Measurements from ENCODE around the gene CCN5.
"Not testable (repeated sequence)": the region's sequence is repeated elsewhere in the genome, so short reads cannot be mapped to it uniquely, and the experiment has no call there.

Gene CCN5

DNA sequence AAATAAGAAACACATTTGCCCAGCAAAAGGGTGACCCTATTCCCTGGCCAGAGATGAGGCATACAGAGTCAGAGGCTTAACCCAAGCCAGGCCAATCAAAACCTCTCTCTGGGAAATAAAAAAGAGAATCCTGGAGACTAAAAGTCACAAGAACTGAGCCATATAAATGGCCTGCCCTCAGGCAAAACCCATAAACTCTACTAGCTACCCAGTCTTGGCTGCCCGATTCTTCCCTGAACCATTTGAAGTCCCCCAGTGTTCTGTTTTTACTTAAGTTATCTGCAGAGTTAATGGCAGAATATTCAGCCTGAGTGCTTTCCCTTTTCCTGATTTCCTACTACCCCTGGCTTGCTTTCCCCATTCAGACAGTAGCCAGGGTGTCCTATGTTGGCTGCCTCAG, 44.4 kb downstream of the CCN5 start:
- Histone ChIP-seq H2AFZ (ENCODE audit: insufficient read depth, low read length, poor library complexity) (no peak overlapping the region), H3K4me2 (ENCODE audit: low read length) (no peak overlapping the region), H3K27me3 (ENCODE audit: insufficient read depth, low read length) (no peaks in the 10 kb centered on the region), H3K4me1 (ENCODE audit: control insufficient read depth in 1 of 2, insufficient read depth in 2 of 2, low read length in 2 of 2) (peaks cover 10 to 14% of the 10 kb centered on the region in 2 experiments), H4K8ac (ENCODE audit: low read depth, low read length) (no peak overlapping the region), H4K12ac (ENCODE audit: low read depth, low read length) (no peak overlapping the region), H3K18ac (ENCODE audit: low read length) (no peak overlapping the region), H2BK5ac (ENCODE audit: low read depth, low read length, poor library complexity) (no peak overlapping the region), H3K27ac (ENCODE audit: low read depth, low read length) (no peak overlapping the region), H3K23ac (ENCODE audit: low read length) (no peak overlapping the region), H2BK120ac (ENCODE audit: insufficient read depth, low read length, poor library complexity) (no peak overlapping the region), H3K36me3 (ENCODE audit: control insufficient read depth in 1 of 2, insufficient read depth in 2 of 2, low read length in 2 of 2) (no peaks in the 10 kb centered on the region), H2AK5ac (ENCODE audit: low read length) (no peak overlapping the region), H3K14ac (ENCODE audit: low read length) (no peak overlapping the region), H3K4ac (ENCODE audit: low read depth, low read length) (no peak overlapping the region), H4K91ac (ENCODE audit: low read depth, low read length) (no peak overlapping the region), H3K4me3 (ENCODE audit: low read depth, low read length) (no peak overlapping the region), H3K9me3 (ENCODE audit: insufficient read depth, low read depth, low read length) (no peaks in the 10 kb centered on the region), H3K79me2 (ENCODE audit: control insufficient read depth, insufficient read depth, low read length, poor library complexity) (no peaks in the 10 kb centered on the region), H3K9ac (ENCODE audit: low read length) (no peak overlapping the region), H3K79me1 (ENCODE audit: low read length) (no peaks in the 10 kb centered on the region), H2BK12ac (ENCODE audit: low read length) (no peak overlapping the region)
- no peak for DNase-seq
- WGBS (ENCODE audit: extremely low coverage, insufficient coverage, insufficient read length): no CpG with 5 or more reads among the region's 1 CpG

GRCh38 chr20:44761423-44761822, 46.3 kb downstream of the CCN5 start:
- Histone ChIP-seq H3K18ac (ENCODE audit: low read length) (no peak overlapping the region), H2BK12ac (ENCODE audit: low read length) (no peak overlapping the region), H3K9ac (ENCODE audit: low read length) (no peak overlapping the region), H2BK5ac (ENCODE audit: low read depth, low read length, poor library complexity) (no peak overlapping the region), H3K79me2 (ENCODE audit: control insufficient read depth, insufficient read depth, low read length, poor library complexity) (no peaks in the 10 kb centered on the region), H3K4me1 (ENCODE audit: control insufficient read depth in 1 of 2, insufficient read depth in 2 of 2, low read length in 2 of 2) (peaks cover 10 to 16% of the 10 kb centered on the region in 2 experiments), H3K14ac (ENCODE audit: low read length) (no peak overlapping the region), H2AK5ac (ENCODE audit: low read length) (no peak overlapping the region), H3K36me3 (ENCODE audit: control insufficient read depth in 1 of 2, insufficient read depth in 2 of 2, low read length in 2 of 2) (no peaks in the 10 kb centered on the region), H3K79me1 (ENCODE audit: low read length) (no peaks in the 10 kb centered on the region), H3K4me2 (ENCODE audit: low read length) (no peak overlapping the region), H2AFZ (ENCODE audit: insufficient read depth, low read length, poor library complexity) (no peak overlapping the region), H3K4me3 (ENCODE audit: low read depth, low read length) (no peak overlapping the region), H3K9me3 (ENCODE audit: insufficient read depth, low read depth, low read length) (peaks cover 2% of the 10 kb centered on the region), H4K8ac (ENCODE audit: low read depth, low read length) (no peak overlapping the region), H4K91ac (ENCODE audit: low read depth, low read length) (no peak overlapping the region), H3K4ac (ENCODE audit: low read depth, low read length) (no peak overlapping the region), H2BK120ac (ENCODE audit: insufficient read depth, low read length, poor library complexity) (no peak overlapping the region), H3K23ac (ENCODE audit: low read length) (no peak overlapping the region), H3K27ac (ENCODE audit: low read depth, low read length) (no peak overlapping the region), H4K12ac (ENCODE audit: low read depth, low read length) (no peak overlapping the region), H3K27me3 (ENCODE audit: insufficient read depth, low read length) (no peaks in the 10 kb centered on the region)
- no CpG with 5 or more reads among the region's 3 CpGs for WGBS (ENCODE audit: extremely low coverage, insufficient coverage, insufficient read length)
- DNase-seq: no peak

DNA sequence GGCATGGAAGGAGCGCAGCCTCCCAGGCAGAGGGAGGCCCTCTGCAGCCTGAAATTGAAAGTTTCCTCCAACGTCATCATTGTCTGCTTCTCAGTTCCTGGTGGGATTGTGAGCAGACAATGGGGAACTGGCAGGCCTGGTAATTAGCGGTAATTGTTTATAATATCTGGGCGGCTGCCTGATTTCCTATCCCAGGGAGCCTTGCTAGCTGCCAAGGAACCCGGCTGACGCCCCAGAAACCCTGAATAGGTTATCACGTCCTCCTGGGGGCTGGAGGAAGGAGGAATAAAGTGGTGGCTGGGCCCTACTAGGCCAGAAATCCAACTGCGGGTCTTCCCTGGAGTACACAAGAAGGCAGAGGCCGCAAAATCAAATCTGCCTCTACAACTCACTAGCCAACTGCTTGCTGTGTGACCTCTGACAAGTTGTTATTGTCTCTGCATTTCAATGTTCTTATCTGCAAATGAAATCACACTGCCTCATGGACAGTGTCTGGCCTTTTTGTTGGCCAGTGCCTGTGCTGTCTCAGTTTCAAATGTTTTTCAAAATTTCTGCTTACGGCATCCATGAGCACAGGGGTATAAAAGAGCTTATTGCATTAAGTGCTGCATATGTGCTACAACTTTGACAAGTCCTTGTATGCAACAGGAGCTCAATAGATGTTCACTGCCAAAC, 47.4 kb downstream of the CCN5 start:
- H3K4ac ChIP-seq (ENCODE audit: low read depth, low read length): no peak overlapping the region
- no peaks in the 10 kb centered on the region for H3K36me3 ChIP-seq (ENCODE audit: control insufficient read depth in 1 of 2, insufficient read depth in 2 of 2, low read length in 2 of 2)
- H3K4me1 ChIP-seq (ENCODE audit: control insufficient read depth in 1 of 2, insufficient read depth in 2 of 2, low read length in 2 of 2): peaks cover 10 to 16% of the 10 kb centered on the region in 2 experiments
- no peaks in the 10 kb centered on the region for H3K27me3 ChIP-seq (ENCODE audit: insufficient read depth, low read length)
- peak overlapping the region; percentile 16 for H3K27ac ChIP-seq (ENCODE audit: low read depth, low read length)
- H3K9ac ChIP-seq (ENCODE audit: low read length): no peak overlapping the region
- no peak overlapping the region for H3K4me2 ChIP-seq (ENCODE audit: low read length)
- H3K9me3 ChIP-seq (ENCODE audit: insufficient read depth, low read depth, low read length): peaks cover 2% of the 10 kb centered on the region
- no peak overlapping the region for H2BK5ac ChIP-seq (ENCODE audit: low read depth, low read length, poor library complexity)
- H3K14ac ChIP-seq (ENCODE audit: low read length): no peak overlapping the region
- no peaks in the 10 kb centered on the region for H3K79me1 ChIP-seq (ENCODE audit: low read length)
- no peak for DNase-seq
- H4K8ac ChIP-seq (ENCODE audit: low read depth, low read length): no peak overlapping the region
- WGBS (ENCODE audit: extremely low coverage, insufficient coverage, insufficient read length): no CpG with 5 or more reads among the region's 10 CpGs
- H3K4me3 ChIP-seq (ENCODE audit: low read depth, low read length): no peak overlapping the region
- no peak overlapping the region for H2BK12ac ChIP-seq (ENCODE audit: low read length)
- no peak overlapping the region for H2BK120ac ChIP-seq (ENCODE audit: insufficient read depth, low read length, poor library complexity)
- no peaks in the 10 kb centered on the region for H3K79me2 ChIP-seq (ENCODE audit: control insufficient read depth, insufficient read depth, low read length, poor library complexity)
- no peak overlapping the region for H2AK5ac ChIP-seq (ENCODE audit: low read length)
- no peak overlapping the region for H2AFZ ChIP-seq (ENCODE audit: insufficient read depth, low read length, poor library complexity)
- no peak overlapping the region for H3K23ac ChIP-seq (ENCODE audit: low read length)
- no peak overlapping the region for H4K91ac ChIP-seq (ENCODE audit: low read depth, low read length)
- no peak overlapping the region for H4K12ac ChIP-seq (ENCODE audit: low read depth, low read length)
- H3K18ac ChIP-seq (ENCODE audit: low read length): no peak overlapping the region

DNA sequence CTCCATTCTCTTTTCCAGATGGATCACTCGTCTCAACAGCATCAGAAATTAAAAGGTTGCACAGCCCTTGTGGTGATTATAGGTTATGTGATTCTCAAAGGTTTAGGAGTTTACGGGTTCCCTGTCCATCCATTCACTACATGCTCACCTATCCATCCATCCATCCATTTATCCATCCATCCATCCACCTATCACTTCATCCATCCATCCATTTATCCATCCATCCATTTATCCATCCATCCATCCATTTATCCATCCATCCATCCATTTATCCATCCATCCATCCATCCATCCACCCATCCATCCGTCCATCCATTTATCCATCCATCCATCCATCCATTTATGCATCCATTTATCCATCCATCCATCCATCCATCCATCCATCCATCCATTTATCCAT, 48.6 kb downstream of the CCN5 start:
- not testable (repeated sequence) for H2BK120ac ChIP-seq (ENCODE audit: insufficient read depth, low read length, poor library complexity); H3K27me3 ChIP-seq (ENCODE audit: insufficient read depth, low read length); H3K79me2 ChIP-seq (ENCODE audit: control insufficient read depth, insufficient read depth, low read length, poor library complexity); H3K18ac ChIP-seq (ENCODE audit: low read length); H3K14ac ChIP-seq (ENCODE audit: low read length); H3K79me1 ChIP-seq (ENCODE audit: low read length); H3K36me3 ChIP-seq (ENCODE audit: control insufficient read depth in 1 of 2, insufficient read depth in 2 of 2, low read length in 2 of 2); H3K4me3 ChIP-seq (ENCODE audit: low read depth, low read length); H2BK12ac ChIP-seq (ENCODE audit: low read length); H3K9ac ChIP-seq (ENCODE audit: low read length); H3K23ac ChIP-seq (ENCODE audit: low read length); H2BK5ac ChIP-seq (ENCODE audit: low read depth, low read length, poor library complexity); H3K4ac ChIP-seq (ENCODE audit: low read depth, low read length); H2AK5ac ChIP-seq (ENCODE audit: low read length); H4K8ac ChIP-seq (ENCODE audit: low read depth, low read length); H3K4me2 ChIP-seq (ENCODE audit: low read length); H3K9me3 ChIP-seq (ENCODE audit: insufficient read depth, low read depth, low read length); H2AFZ ChIP-seq (ENCODE audit: insufficient read depth, low read length, poor library complexity); DNase-seq; H4K12ac ChIP-seq (ENCODE audit: low read depth, low read length); H3K27ac ChIP-seq (ENCODE audit: low read depth, low read length); H4K91ac ChIP-seq (ENCODE audit: low read depth, low read length)
- H3K4me1 ChIP-seq (ENCODE audit: control insufficient read depth in 1 of 2, insufficient read depth in 2 of 2, low read length in 2 of 2): peaks cover 10 to 16% of the 10 kb centered on the region in 2 experiments
- WGBS (ENCODE audit: extremely low coverage, insufficient coverage, insufficient read length): no CpG with 5 or more reads among the region's 3 CpGs

All from trophoblast cell (in vitro differentiated cells and primary cell).